Mesodermal cell (in vitro differentiated cells): ENCODE data around the gene RASGRF2.

Experiments
- H3K27ac ChIP-seq: 2 replicates; pipeline ENCODE4 v1.7.0; 2013; ENCODE audit warnings: mild to moderate bottlenecking, low read depth, low read length, moderate library complexity; ENCODE audit not compliant: severe bottlenecking
- H3K36me3 ChIP-seq: 2 replicates; pipeline ENCODE4 v1.7.1; 2013; ENCODE audit warnings: mild to moderate bottlenecking, low read length, moderate library complexity; ENCODE audit not compliant: control insufficient read depth, insufficient read depth
- H3K4me1 ChIP-seq: one replicate; pipeline ENCODE4 v1.7.1; 2013; ENCODE audit warnings: mild to moderate bottlenecking, low read length; ENCODE audit not compliant: insufficient read depth, control insufficient read depth, poor library complexity, severe bottlenecking
- H3K4me3 ChIP-seq: 2 replicates; pipeline ENCODE4 v1.7.0; 2013; ENCODE audit warnings: low read length, control low read depth, mild to moderate bottlenecking; ENCODE audit not compliant: insufficient read depth, poor library complexity, severe bottlenecking; ENCODE audit errors: extremely low read depth
- H3K9me3 ChIP-seq: 2 replicates; pipeline ENCODE4 v1.7.1; 2013; ENCODE audit warnings: mild to moderate bottlenecking, low read length, moderate library complexity; ENCODE audit not compliant: control insufficient read depth
- WGBS, 2 experiments: methylation state at CpG; one replicate each; pipeline ENCODE4 v1.1.5; 2013; ENCODE audit warnings: missing lambda C conversion rate in 2 of 2; ENCODE audit not compliant: insufficient coverage in 2 of 2; 5-methylcytosine and 5-hydroxymethylcytosine counted together

Gene RASGRF2

GRCh38 chr5:80985600-80986228 is 25.6 kb downstream of the RASGRF2 start:
- Histone ChIP-seq H3K9me3 (no peaks in the 10 kb centered on the region), H3K36me3 (no peaks in the 10 kb centered on the region), H3K4me3 (no peak overlapping the region), H3K27ac (no peak overlapping the region), H3K4me1 (peaks cover 4% of the 10 kb centered on the region)
- WGBS, 2 experiments: 67% methylated on average over 1 of the region's 2 CpGs; no CpG with 5 or more reads in 1 of the 2 experiments

- no peak overlapping the region for H3K4me3 ChIP-seq
- WGBS, 2 experiments: 53 to 59% methylated on average over 3 of the region's 3 CpGs
These were observed 26.2 kb downstream of the RASGRF2 start for GRCh38 chr5:80986382-80986781.

DNA sequence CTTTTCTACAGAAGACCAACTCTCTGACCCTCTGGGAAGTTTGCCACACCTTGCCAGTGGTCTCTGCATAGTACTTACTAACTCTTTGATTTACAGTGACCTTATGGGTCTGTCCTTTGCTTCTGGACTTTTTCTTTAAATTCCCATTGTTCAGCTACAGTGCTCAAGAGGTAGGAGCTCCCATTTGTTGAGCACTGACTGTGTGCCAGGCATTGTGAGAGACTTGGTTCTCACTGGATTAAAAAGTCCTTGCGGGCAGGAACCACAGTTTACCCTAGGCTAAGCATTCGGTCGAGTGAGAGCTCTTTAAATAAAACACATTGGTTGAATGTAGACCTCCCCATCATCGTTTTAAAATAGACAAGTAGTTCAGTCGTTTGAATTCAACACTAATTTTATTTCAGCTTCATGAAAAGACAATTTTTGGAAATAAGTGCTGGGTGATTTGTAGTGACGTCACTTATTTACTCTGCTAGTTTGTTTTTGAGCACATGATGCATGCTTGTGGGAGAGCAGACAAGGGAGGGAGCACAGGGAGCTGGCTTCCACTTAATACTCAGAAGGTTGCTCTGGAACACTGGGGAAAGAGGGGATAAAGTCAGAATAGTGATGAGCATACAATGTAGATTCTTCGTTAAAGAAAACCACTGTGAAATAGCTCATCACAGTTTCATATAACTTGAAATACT is 27.1 kb downstream of the RASGRF2 start:
- H3K4me1 ChIP-seq: peaks cover 4% of the 10 kb centered on the region
- no peak overlapping the region for H3K4me3 ChIP-seq
- no peak overlapping the region for H3K27ac ChIP-seq
- no peaks in the 10 kb centered on the region for H3K36me3 ChIP-seq
- WGBS, 2 experiments: 83 to 94% methylated on average over 2 to 4 of the region's 7 CpGs
- no peaks in the 10 kb centered on the region for H3K9me3 ChIP-seq

More at GRCh38 chr5:80986382-80986781, 26.2 kb downstream of the RASGRF2 start:
- Histone ChIP-seq H3K36me3 (no peaks in the 10 kb centered on the region), H3K27ac (no peak overlapping the region), H3K4me1 (peaks cover 4% of the 10 kb centered on the region), H3K9me3 (no peaks in the 10 kb centered on the region)

GRCh38 chr5:80988419-80988935 is 28.3 kb downstream of the RASGRF2 start:
- H3K4me3 ChIP-seq: no peak overlapping the region
- H3K27ac ChIP-seq: no peak overlapping the region
- H3K4me1 ChIP-seq: peaks cover 4% of the 10 kb centered on the region
- WGBS, 2 experiments: no CpG with 5 or more reads among the region's 2 CpGs
- H3K9me3 ChIP-seq: no peaks in the 10 kb centered on the region
- no peaks in the 10 kb centered on the region for H3K36me3 ChIP-seq

GRCh38 chr5:80989883-80990282 is 29.7 kb downstream of the RASGRF2 start:
- 100% methylated on average over 1 to 2 of the region's 3 CpGs for WGBS, 2 experiments
- Histone ChIP-seq H3K4me3 (no peak overlapping the region), H3K9me3 (no peaks in the 10 kb centered on the region), H3K36me3 (no peaks in the 10 kb centered on the region), H3K4me1 (peaks cover 4% of the 10 kb centered on the region), H3K27ac (no peak overlapping the region)

DNA sequence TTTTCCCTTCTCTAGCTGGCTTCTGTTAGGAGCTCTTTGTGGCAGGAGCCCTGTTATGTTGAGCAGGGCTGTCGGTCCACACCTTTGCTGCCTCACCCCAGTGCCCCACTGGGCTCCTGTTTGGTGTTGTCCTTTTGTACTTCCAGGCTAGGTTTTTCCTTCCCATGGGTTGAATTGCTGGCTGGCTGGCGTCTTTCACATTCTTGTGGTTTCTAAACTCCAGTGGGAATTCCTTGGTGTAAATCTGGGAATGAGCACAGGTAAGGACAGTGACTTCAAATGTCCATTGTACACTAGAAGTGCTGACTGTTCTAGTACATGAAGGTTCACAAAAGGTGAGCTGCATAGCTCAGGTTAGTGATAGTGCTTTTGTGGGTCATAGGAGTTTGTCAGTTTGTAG is 30.4 kb downstream of the RASGRF2 start:
- no peak overlapping the region for H3K27ac ChIP-seq

DNA sequence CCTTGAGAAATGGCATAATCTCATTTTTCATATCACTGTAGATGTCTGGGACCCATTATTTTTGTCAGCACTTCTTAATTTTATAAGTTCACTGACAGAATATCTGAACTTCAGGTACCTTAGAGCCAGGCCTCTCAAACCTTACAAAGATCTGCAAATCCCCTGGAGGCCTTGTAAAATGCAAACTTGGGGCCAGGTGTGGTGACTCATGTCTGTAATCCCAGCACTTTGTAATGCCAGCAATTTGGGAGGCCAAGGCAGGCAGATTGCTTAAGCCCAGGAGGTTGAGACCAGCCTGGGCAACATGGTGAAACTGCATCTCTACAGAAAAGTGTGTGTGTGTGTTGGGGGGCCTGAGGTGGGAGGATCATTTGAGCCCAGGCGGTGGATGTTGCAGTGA is 30.8 kb downstream of the RASGRF2 start:
- H3K27ac ChIP-seq: no peak overlapping the region
- no peaks in the 10 kb centered on the region for H3K9me3 ChIP-seq
- 67 to 100% methylated on average over 1 of the region's 1 CpG for WGBS, 2 experiments

More for the DNA sequence above, 30.4 kb downstream of the RASGRF2 start:
- WGBS, 2 experiments: 100% methylated on average over 1 of the region's 2 CpGs
- Histone ChIP-seq H3K4me1 (peaks cover 4% of the 10 kb centered on the region), H3K9me3 (no peaks in the 10 kb centered on the region), H3K4me3 (no peak overlapping the region), H3K36me3 (no peaks in the 10 kb centered on the region)

DNA sequence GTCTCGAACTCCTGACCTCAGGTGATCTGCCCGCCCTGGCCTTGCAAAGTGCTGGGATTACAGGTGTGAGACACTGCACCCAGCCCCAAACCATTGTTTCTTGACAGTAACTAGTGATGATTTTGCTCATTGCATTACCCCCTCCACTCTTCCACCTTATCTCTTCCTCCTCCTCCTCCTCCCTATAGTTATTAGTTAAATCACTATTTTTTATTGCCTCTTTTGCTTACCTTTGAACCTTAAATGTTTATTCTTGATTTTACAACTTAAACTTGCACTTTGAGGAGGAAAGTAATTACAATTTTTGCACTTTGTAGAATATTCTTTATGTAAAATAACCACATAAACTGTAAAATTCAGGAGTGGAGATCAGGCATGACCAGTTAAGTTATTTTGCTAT is 35.7 kb downstream of the RASGRF2 start:
- whole genome bisulfite sequencing, 2 experiments: 80 to 100% methylated on average over 1 to 2 of the region's 2 CpGs
- H3K4me3 ChIP-seq: no peak overlapping the region
- H3K4me1 ChIP-seq: no peaks in the 10 kb centered on the region
- no peaks in the 10 kb centered on the region for H3K9me3 ChIP-seq
- no peaks in the 10 kb centered on the region for H3K36me3 ChIP-seq
- H3K27ac ChIP-seq: no peak overlapping the region

More for the DNA sequence above, 30.8 kb downstream of the RASGRF2 start:
- Histone ChIP-seq H3K4me1 (peaks cover 4% of the 10 kb centered on the region), H3K36me3 (no peaks in the 10 kb centered on the region), H3K4me3 (no peak overlapping the region)

- H3K4me1 ChIP-seq: no peaks in the 10 kb centered on the region
- no peaks in the 10 kb centered on the region for H3K36me3 ChIP-seq
- 86 to 92% methylated on average over 2 to 4 of the region's 5 CpGs for WGBS, 2 experiments
- no peak overlapping the region for H3K4me3 ChIP-seq
- H3K27ac ChIP-seq: no peak overlapping the region
- no peaks in the 10 kb centered on the region for H3K9me3 ChIP-seq
These were observed 38.4 kb downstream of the RASGRF2 start for GRCh38 chr5:80998590-80998979.

DNA sequence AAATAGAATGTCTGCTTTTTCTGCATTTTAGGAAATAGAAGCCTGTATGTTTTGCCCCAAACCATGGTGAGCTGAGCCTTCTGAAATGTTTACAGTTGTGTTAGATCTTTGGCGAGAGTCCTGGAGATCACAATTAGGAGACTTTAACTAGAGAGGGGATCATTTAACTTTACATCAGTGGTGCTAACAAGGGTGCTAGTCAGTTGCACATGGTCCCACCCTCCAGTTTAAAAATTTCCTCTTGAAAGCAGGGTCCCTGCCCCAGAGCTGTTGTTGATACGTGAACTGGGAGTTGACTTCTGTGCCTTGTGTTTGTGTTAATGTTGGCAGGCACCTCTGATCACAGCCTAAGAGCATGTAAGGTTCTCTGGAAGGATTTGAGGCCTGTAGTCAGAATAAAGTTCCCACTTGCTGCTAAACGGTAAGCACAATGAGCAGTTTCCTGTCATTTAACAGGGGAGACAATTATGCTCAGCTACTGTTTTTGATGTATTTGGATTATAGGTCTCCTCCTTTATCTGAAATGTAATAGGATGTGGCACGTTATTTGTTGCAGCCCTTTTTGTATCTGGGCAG is 43.7 kb downstream of the RASGRF2 start:
- Histone ChIP-seq H3K4me3 (no peak overlapping the region), H3K4me1 (no peaks in the 10 kb centered on the region), H3K27ac (no peak overlapping the region), H3K9me3 (no peaks in the 10 kb centered on the region), H3K36me3 (no peaks in the 10 kb centered on the region)
- WGBS, 2 experiments: 76 to 90% methylated on average over 3 of the region's 4 CpGs

DNA sequence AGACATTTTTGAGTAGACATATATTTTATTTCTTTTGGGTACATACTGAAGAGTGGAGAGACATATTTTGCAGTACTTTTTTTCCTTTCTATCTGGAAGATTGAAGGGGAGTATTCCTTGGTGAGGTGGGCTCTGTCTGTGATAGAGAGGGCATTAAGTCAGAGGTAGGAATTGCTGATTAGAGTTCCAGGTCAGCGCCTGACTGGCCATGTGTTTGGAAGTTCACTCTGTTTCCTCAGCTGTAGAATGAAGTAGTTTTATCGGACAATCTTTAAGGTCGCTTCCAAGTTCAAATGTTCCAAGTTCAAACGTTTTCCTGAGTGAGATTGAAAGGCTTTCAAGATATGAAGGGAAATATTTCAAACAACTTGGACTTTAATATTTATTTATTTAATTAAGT is 45.5 kb downstream of the RASGRF2 start:
- WGBS, 2 experiments: 97 to 100% methylated on average over 3 of the region's 4 CpGs
- Histone ChIP-seq H3K27ac (no peak overlapping the region), H3K4me1 (no peaks in the 10 kb centered on the region), H3K36me3 (no peaks in the 10 kb centered on the region), H3K4me3 (no peak overlapping the region), H3K9me3 (no peaks in the 10 kb centered on the region)
